Stimulated activated CD8-positive, alpha-beta memory T cell treated with anti-CD3 and anti-CD28 coated beads, Interleukin-15, amount 100 ng/mL, for 24 hours (primary cell): ENCODE measurements around the gene NDRG4.
A peak's percentile ranks its signal among the peaks of the same experiment; 100 is the strongest.

Experiments used
- DNase-seq: peaks from one replicate; pipeline ENCODE4 v3.0.0-alpha.2; 2020; ENCODE audit warnings: low read depth

Gene NDRG4

GRCh38 chr16:58509256-58510096 is 9.5 kb downstream of the NDRG4 start:
- no peak for DNase-seq

GRCh38 chr16:58510097-58510775 is 10.3 kb downstream of the NDRG4 start:
- no peak for DNase-seq

- DNase-seq, result no peak
Observed at GRCh38 chr16:58510776-58511628, 11.1 kb downstream of the NDRG4 start.

GRCh38 chr16:58511933-58512815 is 12.2 kb downstream of the NDRG4 start:
- peak; percentile 80 for DNase-seq

GRCh38 chr16:58513874-58514273 is 13.9 kb downstream of the NDRG4 start:
- no peak for DNase-seq

- peak; percentile 65 for DNase-seq
Observed at GRCh38 chr16:58515125-58515870, 15.4 kb downstream of the NDRG4 start, which contains the start of gene SETD6. Gene SETD6, plus strand, starts transcription at chr16:58515517. Its CDS starts 21 bp downstream, at chr16:58515538.

- no peak for DNase-seq
Observed at GRCh38 chr16:58515871-58516767, 16.2 kb downstream of the NDRG4 start.

- DNase-seq, result no peak
Observed at GRCh38 chr16:58516768-58517107, 16.8 kb downstream of the NDRG4 start.

GRCh38 chr16:58518083-58518979 is 18.4 kb downstream of the NDRG4 start:
- DNase-seq, result no peak

GRCh38 chr16:58518980-58519368 is 19.0 kb downstream of the NDRG4 start:
- DNase-seq, result no peak

- DNase-seq, result no peak
Observed at GRCh38 chr16:58519707-58520106, 19.8 kb downstream of the NDRG4 start.

- DNase-seq, result no peak
Observed at GRCh38 chr16:58530179-58530578, 30.2 kb downstream of the NDRG4 start.

GRCh38 chr16:58532414-58532813 is 32.5 kb downstream of the NDRG4 start:
- DNase-seq, result no peak

GRCh38 chr16:58533751-58534470 is 34.0 kb downstream of the NDRG4 start:
- no peak for DNase-seq

- no peak for DNase-seq
Observed at GRCh38 chr16:58535100-58535499, 35.2 kb downstream of the NDRG4 start.

- no peak for DNase-seq
Observed at GRCh38 chr16:58536278-58536677, 36.3 kb downstream of the NDRG4 start.

- DNase-seq, result no peak
Observed at GRCh38 chr16:58537124-58537906, 37.4 kb downstream of the NDRG4 start.
